BLaER1 (cell line): ENCODE results near the gene KIF15.
"Not testable (repeated sequence)": the region's sequence is repeated elsewhere in the genome, so short reads cannot be mapped to it uniquely, and the experiment has no call there.

Experiments used
- H3K27ac ChIP-seq: shearing (Covaris generic); formaldehyde crosslinking; 2 replicates; pipeline ENCODE4 v1.8.1; 2022
- H3K27me3 ChIP-seq: shearing (Covaris generic); formaldehyde crosslinking; 2 replicates; pipeline ENCODE4 v1.8.1; 2022
- H3K36me3 ChIP-seq: shearing (Covaris generic); formaldehyde crosslinking; 2 replicates; pipeline ENCODE4 v1.8.1; 2022
- H3K4me1 ChIP-seq: shearing (Covaris generic); formaldehyde crosslinking; 2 replicates; pipeline ENCODE4 v1.8.1; 2022
- H3K4me2 ChIP-seq: shearing (Covaris generic); formaldehyde crosslinking; 2 replicates; pipeline ENCODE4 v1.8.1; 2022
- H3K4me3 ChIP-seq: shearing (Covaris generic); formaldehyde crosslinking; 2 replicates; pipeline ENCODE4 v1.8.1; 2022
- H3K9ac ChIP-seq: shearing (Covaris generic); formaldehyde crosslinking; 2 replicates; pipeline ENCODE4 v1.8.1; 2022
- H3K9me3 ChIP-seq: shearing (Covaris generic); formaldehyde crosslinking; 2 replicates; pipeline ENCODE4 v1.8.1; 2022
- H4K20me1 ChIP-seq: shearing (Covaris generic); formaldehyde crosslinking; 2 replicates; pipeline ENCODE4 v1.8.1; 2022
- Cebpa-rat ChIP-seq: shearing (Covaris generic); IDR thresholded peaks from 2 replicates; pipeline ENCODE4 v1.8.1; 2022

KIF15 gene

DNA sequence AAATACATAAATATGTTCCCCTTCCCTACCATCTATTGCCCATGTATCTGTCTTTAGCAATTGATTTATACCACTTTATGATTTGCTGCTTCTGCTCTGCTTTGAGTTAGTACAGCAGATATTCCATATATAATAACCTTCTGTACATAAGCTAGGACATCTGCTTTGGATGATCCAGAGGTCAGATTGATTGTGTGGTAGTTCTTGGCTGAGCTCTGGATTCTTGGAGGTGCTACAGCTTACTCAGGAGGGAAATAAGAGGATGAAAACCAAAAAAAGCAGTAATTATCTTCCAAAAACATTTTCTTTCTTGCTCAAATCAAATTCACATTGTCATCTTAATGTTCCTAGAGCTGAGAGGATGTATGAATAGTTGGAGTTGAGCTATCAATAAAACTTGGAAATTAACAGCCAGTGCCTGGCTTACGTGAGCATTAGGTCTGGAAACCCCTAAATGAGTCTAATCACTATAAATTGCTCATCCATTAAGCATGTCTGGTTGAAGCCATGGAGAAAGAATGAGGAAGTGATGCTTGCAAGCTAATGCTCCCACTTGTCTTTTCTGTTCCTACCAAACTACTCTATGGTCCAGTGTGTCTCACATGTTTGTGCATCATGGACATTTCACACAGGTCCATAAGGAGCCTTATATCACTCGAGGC, 63.8 kb downstream of the KIF15 start:
- H3K27me3 ChIP-seq, result no peaks in the 10 kb centered on the region
- no peak overlapping the region for H3K9ac ChIP-seq
- TF ChIP-seq Cebpa-rat, result no peak
- H3K9me3 ChIP-seq, result peaks cover 13% of the 10 kb centered on the region; the same call in 1 of the 2 replicates
- peaks cover 80% of the 10 kb centered on the region for H3K36me3 ChIP-seq
- no peaks in the 10 kb centered on the region for H4K20me1 ChIP-seq
- H3K4me1 ChIP-seq, result no peaks in the 10 kb centered on the region
- no peak overlapping the region for H3K27ac ChIP-seq
- H3K4me3 ChIP-seq, result no peak overlapping the region
- H3K4me2 ChIP-seq, result no peak overlapping the region

DNA sequence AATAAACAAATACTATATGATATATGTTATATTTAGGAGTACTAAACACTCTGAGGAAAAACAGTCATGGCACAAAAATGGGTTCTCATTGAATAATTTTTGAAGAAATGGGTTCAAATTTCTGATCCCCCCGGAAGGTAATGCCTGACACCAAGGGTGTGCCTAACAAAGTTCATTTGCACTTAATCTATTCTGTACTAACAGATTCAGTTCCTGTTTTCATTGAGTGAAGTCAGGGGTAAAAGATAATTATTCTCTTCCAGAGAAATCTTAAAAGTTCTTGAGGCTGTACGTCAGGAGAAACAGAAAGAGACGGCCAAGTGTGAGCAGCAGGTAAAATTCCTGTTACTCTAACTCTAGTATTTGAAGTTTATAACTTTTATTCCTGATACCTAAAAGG, 65.6 kb downstream of the KIF15 start:
- no peak overlapping the region for H3K4me2 ChIP-seq
- no peak for TF ChIP-seq Cebpa-rat
- no peaks in the 10 kb centered on the region for H4K20me1 ChIP-seq
- peaks cover 89% of the 10 kb centered on the region for H3K36me3 ChIP-seq
- no peaks in the 10 kb centered on the region for H3K9me3 ChIP-seq
- H3K27ac ChIP-seq, result no peak overlapping the region
- no peak overlapping the region for H3K9ac ChIP-seq
- no peaks in the 10 kb centered on the region for H3K27me3 ChIP-seq
- H3K4me1 ChIP-seq, result no peaks in the 10 kb centered on the region
- no peak overlapping the region for H3K4me3 ChIP-seq

DNA sequence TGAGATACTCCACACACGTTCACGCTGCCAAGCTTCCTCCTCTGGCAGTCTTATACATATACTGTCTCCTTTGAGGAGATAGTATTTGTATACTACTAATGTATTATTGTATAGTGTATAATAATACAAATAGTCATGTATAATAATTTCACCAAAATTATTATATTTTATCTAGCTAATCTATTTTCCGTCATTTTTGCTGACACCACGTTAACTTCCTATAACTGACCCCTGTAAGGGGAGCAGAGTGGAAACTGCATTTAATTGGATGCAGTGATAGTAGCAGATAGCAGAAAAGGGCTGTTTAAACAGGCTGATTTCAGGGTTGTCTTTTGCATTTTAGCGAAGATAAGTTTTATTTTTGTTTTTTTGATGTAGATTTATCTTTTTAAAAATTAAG, 69.6 kb downstream of the KIF15 start:
- no peak overlapping the region for H3K27ac ChIP-seq
- no peak for TF ChIP-seq Cebpa-rat
- peaks cover 91% of the 10 kb centered on the region for H3K36me3 ChIP-seq
- no peaks in the 10 kb centered on the region for H3K4me1 ChIP-seq
- H3K27me3 ChIP-seq, result no peaks in the 10 kb centered on the region
- H3K9ac ChIP-seq, result no peak overlapping the region
- no peak overlapping the region for H3K4me3 ChIP-seq
- no peaks in the 10 kb centered on the region for H4K20me1 ChIP-seq
- peaks cover 23% of the 10 kb centered on the region for H3K9me3 ChIP-seq
- H3K4me2 ChIP-seq, result no peak overlapping the region

DNA sequence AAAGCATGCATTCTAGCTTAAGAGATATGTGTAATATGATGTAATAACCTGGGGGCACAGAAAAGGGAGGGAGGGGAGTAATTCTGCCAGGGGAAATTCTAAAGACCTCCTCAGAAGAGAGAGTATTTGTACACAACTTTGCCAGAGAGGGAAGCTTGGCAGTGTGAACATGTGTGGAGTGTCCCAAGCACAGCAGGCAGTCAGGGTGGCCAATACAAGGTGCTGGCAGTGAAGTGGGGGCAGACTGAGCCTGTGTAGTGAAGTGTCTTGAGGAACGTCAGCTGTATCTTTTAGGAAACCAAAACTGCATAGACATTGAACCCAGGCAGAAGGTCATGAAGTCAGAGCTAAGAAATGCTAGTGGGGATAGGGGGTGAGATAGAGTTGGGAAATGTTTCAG, 70.4 kb downstream of the KIF15 start:
- H4K20me1 ChIP-seq, result no peaks in the 10 kb centered on the region
- H3K9me3 ChIP-seq, result peaks cover 31% of the 10 kb centered on the region
- H3K9ac ChIP-seq, result no peak overlapping the region
- H3K4me1 ChIP-seq, result no peaks in the 10 kb centered on the region
- H3K27ac ChIP-seq, result no peak overlapping the region
- TF ChIP-seq Cebpa-rat, result no peak
- peaks cover 93% of the 10 kb centered on the region for H3K36me3 ChIP-seq
- no peak overlapping the region for H3K4me3 ChIP-seq
- H3K27me3 ChIP-seq, result no peaks in the 10 kb centered on the region
- no peak overlapping the region for H3K4me2 ChIP-seq

DNA sequence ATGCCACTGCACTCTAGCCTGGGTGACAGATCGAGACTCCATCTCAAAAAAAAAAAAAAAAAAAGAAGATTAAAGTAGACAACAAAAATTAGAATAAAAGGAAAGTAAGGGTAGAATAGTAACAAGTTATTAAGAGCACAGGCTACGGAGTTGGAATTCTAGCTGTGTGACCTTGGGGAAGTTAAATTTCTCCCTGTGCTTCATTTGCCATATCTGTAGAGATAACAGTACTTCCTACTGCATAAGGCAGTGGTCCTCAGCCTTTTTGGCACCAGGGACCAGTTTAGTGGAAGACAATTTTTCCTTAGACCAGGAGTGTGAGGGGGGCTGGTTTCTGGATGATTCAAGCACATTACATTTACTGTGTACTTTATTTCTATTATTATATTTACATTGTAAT, 71.4 kb downstream of the KIF15 start:
- H3K36me3 ChIP-seq, result peaks cover 93% of the 10 kb centered on the region
- H4K20me1 ChIP-seq, result no peaks in the 10 kb centered on the region
- H3K27ac ChIP-seq, result no peak overlapping the region
- H3K4me3 ChIP-seq, result no peak overlapping the region
- no peaks in the 10 kb centered on the region for H3K27me3 ChIP-seq
- H3K4me1 ChIP-seq, result no peaks in the 10 kb centered on the region
- H3K4me2 ChIP-seq, result no peak overlapping the region
- peaks cover 34% of the 10 kb centered on the region for H3K9me3 ChIP-seq
- TF ChIP-seq Cebpa-rat, result no peak
- H3K9ac ChIP-seq, result no peak overlapping the region

DNA sequence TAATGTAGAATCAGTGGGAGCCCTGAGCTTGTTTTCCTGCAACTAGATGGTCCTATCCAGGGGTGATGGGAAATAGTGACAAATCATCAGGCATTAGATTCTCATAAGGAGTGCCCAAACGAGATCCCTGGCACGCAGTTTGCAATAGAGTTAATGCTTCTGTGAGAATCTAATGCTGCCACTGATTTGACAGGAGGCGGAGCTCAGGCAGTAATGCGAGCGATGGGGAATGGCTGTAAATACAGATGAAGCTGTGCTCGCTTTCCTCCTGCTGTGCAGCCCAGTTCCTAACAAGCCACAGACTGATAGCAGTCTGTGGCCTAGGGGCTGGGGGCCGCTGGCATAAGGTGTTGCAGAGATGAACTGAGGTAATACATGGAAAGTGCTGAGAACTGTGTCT, 71.8 kb downstream of the KIF15 start:
- H3K36me3 ChIP-seq, result peaks cover 93% of the 10 kb centered on the region
- H3K4me3 ChIP-seq, result no peak overlapping the region
- H4K20me1 ChIP-seq, result no peaks in the 10 kb centered on the region
- H3K27ac ChIP-seq, result no peak overlapping the region
- H3K9ac ChIP-seq, result no peak overlapping the region
- no peaks in the 10 kb centered on the region for H3K4me1 ChIP-seq
- no peak for TF ChIP-seq Cebpa-rat
- H3K27me3 ChIP-seq, result no peaks in the 10 kb centered on the region
- peaks cover 34% of the 10 kb centered on the region for H3K9me3 ChIP-seq
- no peak overlapping the region for H3K4me2 ChIP-seq

DNA sequence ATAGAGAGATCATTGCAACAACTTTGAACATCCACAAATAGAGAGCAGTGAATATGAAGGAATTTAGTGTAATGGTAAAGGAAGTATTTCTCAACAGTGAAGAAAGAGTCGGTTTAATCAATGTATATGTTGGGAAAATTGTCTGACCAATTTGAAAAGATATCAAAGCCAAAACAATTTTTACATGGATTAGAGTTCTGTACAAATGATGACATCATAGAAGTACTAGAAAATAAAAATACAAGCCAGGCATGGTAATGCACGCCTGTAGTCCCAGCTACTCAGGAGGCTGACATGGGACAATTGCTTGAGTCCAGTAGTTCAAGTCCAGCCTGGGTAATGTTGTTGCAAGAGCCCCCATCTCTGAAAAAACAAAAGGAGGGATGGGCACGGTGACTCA, 74.1 kb downstream of the KIF15 start:
- H3K9me3 ChIP-seq, result peaks cover 34% of the 10 kb centered on the region
- no peak overlapping the region for H3K9ac ChIP-seq
- no peaks in the 10 kb centered on the region for H3K27me3 ChIP-seq
- H3K36me3 ChIP-seq, result peaks cover 97% of the 10 kb centered on the region
- TF ChIP-seq Cebpa-rat, result no peak
- H3K4me3 ChIP-seq, result no peak overlapping the region
- H3K4me2 ChIP-seq, result no peak overlapping the region
- H4K20me1 ChIP-seq, result no peaks in the 10 kb centered on the region
- no peaks in the 10 kb centered on the region for H3K4me1 ChIP-seq
- H3K27ac ChIP-seq, result no peak overlapping the region

DNA sequence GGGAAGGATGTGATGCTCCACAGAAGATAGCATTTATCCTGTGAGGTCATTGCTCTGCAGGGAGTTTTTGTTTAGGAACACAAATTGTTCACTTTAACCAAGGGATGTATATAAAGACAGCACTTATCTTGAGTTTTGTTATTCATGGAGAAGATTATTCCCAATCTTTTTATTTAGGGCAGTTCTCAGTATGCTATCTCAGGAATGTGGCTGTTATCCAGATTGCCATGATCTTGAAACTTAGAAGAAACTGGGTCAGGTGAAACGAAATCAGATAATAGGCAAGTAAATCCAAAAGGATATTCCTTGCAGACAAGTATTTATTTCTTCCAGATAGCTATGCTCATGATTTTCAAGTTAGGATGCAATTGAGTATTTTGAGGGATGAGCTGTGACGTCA, 80.8 kb downstream of the KIF15 start:
- H3K4me2 ChIP-seq, result no peak overlapping the region
- H3K4me3 ChIP-seq, result no peak overlapping the region
- peaks cover 98% of the 10 kb centered on the region for H3K36me3 ChIP-seq
- no peaks in the 10 kb centered on the region for H3K4me1 ChIP-seq
- no peaks in the 10 kb centered on the region for H4K20me1 ChIP-seq
- H3K27me3 ChIP-seq, result no peaks in the 10 kb centered on the region
- H3K27ac ChIP-seq, result no peak overlapping the region
- TF ChIP-seq Cebpa-rat, result no peak
- H3K9ac ChIP-seq, result no peak overlapping the region
- no peaks in the 10 kb centered on the region for H3K9me3 ChIP-seq

DNA sequence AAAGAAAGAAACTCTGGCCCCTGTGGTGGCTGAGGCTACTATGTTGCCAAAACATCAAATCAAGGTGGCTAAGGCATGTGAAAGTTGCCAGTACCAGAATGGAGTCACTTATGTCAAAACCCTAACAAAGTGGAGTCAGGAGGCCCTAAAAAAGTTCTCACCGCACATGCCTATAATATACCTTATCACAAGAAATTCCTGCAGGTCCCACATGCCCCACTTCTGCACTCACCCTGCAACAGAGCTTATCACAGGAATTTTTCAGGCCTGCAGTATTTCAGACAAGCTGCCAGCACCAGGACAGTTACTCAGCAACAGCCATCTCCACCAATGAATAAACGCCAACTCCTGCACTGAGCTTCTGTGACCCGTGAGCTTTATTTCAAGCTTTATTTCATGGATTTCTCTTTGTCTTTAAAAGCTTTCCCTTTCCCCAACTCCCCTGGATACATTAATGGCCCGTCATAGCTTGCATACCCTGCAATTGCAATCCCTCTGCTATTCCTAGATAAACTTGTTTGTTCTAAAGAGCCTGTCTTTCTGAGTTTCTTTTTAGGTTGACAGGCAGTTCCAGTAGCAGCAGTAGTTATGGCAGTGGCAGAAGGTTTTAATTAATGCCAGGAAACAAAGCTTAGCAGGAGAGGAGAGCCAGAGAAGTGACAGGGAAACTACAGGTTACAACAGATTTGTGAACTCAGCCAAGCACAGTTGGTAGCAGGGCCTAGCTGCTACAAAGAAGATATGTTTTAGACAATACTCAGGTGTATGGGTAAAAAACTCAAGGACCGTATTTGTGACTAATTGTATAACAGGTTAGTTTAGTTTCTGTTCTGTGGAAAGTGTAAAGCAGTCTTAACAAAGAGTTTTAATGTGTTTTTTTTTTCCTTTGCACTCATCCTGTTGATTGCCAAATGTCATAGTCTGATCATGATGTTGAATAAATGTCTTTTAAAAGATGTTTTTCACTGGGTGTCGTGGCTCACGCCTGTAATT, 84.2 kb downstream of the KIF15 start:
- no peaks in the 10 kb centered on the region for H3K9me3 ChIP-seq
- H3K4me2 ChIP-seq, result no peak overlapping the region
- H3K27ac ChIP-seq, result no peak overlapping the region
- H4K20me1 ChIP-seq, result no peaks in the 10 kb centered on the region
- no peak overlapping the region for H3K4me3 ChIP-seq
- no peaks in the 10 kb centered on the region for H3K27me3 ChIP-seq
- no peak overlapping the region for H3K9ac ChIP-seq
- H3K4me1 ChIP-seq, result 0 out of 2 replicates have a peak, but pooled peaks cover 4% of the 10 kb centered on the region
- peaks cover 93% of the 10 kb centered on the region for H3K36me3 ChIP-seq
- no peak for TF ChIP-seq Cebpa-rat

DNA sequence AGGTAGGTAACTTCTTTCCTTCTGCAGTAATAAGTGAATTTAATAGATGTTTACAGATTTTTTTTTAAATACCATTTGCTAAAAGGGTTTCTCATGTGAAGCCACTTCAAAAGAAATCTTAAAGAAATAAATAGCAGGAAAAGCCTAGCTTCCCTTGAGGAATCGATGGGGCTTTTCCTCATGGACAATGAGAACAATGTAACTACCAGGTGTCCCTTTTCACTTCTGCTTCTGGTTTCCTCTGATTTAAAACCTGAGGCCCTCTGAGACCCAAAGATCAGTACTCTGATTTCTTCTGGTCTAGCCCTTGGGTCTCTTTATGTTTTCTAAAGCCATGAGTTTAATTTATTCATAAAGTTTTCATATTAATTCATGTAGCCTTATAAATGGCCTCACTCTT, 87.0 kb downstream of the KIF15 start:
- 0 out of 2 replicates have a peak, but pooled peaks cover 4% of the 10 kb centered on the region for H3K4me1 ChIP-seq
- H3K27ac ChIP-seq, result no peak overlapping the region
- no peaks in the 10 kb centered on the region for H4K20me1 ChIP-seq
- H3K4me2 ChIP-seq, result no peak overlapping the region
- peaks cover 12% of the 10 kb centered on the region for H3K9me3 ChIP-seq
- TF ChIP-seq Cebpa-rat, result no peak
- H3K4me3 ChIP-seq, result no peak overlapping the region
- no peak overlapping the region for H3K9ac ChIP-seq
- peaks cover 93% of the 10 kb centered on the region for H3K36me3 ChIP-seq
- no peaks in the 10 kb centered on the region for H3K27me3 ChIP-seq

DNA sequence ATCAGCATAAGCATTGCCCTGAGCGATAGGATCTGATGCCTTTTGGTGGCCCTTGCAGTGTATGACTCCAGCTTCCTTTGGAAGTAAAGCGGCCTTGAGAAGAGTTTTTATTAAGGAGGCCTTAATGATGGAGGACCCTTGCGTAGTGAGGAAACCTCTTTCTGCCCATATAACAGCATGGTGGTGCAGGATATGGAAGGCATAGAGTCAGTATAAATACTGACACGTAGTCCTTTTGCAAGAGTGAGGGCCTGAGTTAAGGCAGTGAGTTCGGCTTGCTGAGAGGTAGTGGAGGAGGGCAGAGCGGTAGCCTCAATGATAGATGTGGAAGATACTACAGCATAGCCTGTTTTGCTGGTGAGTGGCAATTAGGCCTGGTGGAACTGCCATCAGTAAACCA, 95.1 kb downstream of the KIF15 start:
- not testable (repeated sequence) for H3K4me1 ChIP-seq, H3K4me3 ChIP-seq, H3K27me3 ChIP-seq, H3K4me2 ChIP-seq, H3K9ac ChIP-seq, H3K27ac ChIP-seq, H4K20me1 ChIP-seq
- Histone ChIP-seq H3K36me3 (peaks cover 59% of the 10 kb centered on the region), H3K9me3 (peaks cover 49% of the 10 kb centered on the region)
